ENCODE measurements around the gene SSTR3. TPM values are rescaled to one million over a fixed set of nuclear protein-coding genes. Genes with fewer than 3 reads are reported as not detected.

The SSTR3 gene
- total and polyA plus RNA-seq, 2 of the 4 experiments (the other 2 are of a cell fraction) = under 0.01 to 0.07 TPM

- H4K20me1 ChIP-seq (ENCODE audit: insufficient read depth, low read length) = no peaks in the 10 kb centered on the region
- H3K27ac ChIP-seq (ENCODE audit: insufficient read depth, low read length) = no peak overlapping the region; the same call in 1 of the 2 replicates
- CTCF ChIA-PET = interaction anchor here (0.9 kb wide), 1 partner anchor 18 kb away, joined by 4 read pairs; no protein-coding TSS in a partner anchor
- in situ Hi-C loops (cut with MboI; ENCODE audit: low sequenced_read_pairs) = no loop called here
- H3K27me3 ChIP-seq (ENCODE audit: control insufficient read depth, insufficient read depth, low read length) = no peaks in the 10 kb centered on the region
- H3K9me1 ChIP-seq (ENCODE audit: insufficient read depth, low read length) = peaks cover 3% of the 10 kb centered on the region
- H4K8ac ChIP-seq (ENCODE audit: low read depth in 2 of 2, low read length in 2 of 2) = peak overlapping the region; percentile 27 to 66
- TF ChIP-seq SMC3 (IDR thresholded peaks at IDR 0.05; ENCODE audit: low read depth, low read length) = no peak
- H2AFZ ChIP-seq (replicated peaks; ENCODE audit: low read length, poor library complexity) = peak overlapping the region; percentile 63
- peak; percentile 38 for DNase-seq
- dilution Hi-C loops (cut with HindIII; ENCODE audit: low sequenced_read_pairs, unreplicated experiment) = no loop called here
- peak; percentile 38; the same call in 1 of the 2 replicates for ATAC-seq (ENCODE audit: low read depth)
- no peak overlapping the region for H2BK15ac ChIP-seq (ENCODE audit: low read depth, low read length)
- H3K14ac ChIP-seq (replicated peaks; ENCODE audit: low read depth, low read length) = 0 out of 2 replicates have a peak overlapping the region, but pooled peaks have one; percentile 55
- peak overlapping the region; percentile 88; the same call in 1 of the 2 replicates for H3K4ac ChIP-seq (ENCODE audit: low read depth, low read length)
- H3K56ac ChIP-seq (ENCODE audit: extremely low read depth, insufficient read depth, low read length) = no peak overlapping the region
- peak overlapping the region; percentile 35; the same call in 1 of the 2 replicates for H2AK5ac ChIP-seq (ENCODE audit: low read depth, low read length)
- POLR2A ChIA-PET (ENCODE audit: unreplicated experiment) = no interaction called here
- peak overlapping the region; percentile 44 for H2AK9ac ChIP-seq (replicated peaks; ENCODE audit: low read depth, low read length, poor library complexity)
- peaks cover 14% of the 10 kb centered on the region for H3K4me1 ChIP-seq (ENCODE audit: control insufficient read depth, insufficient read depth, low read length)
- H3K23ac ChIP-seq (ENCODE audit: low read depth, low read length) = peak overlapping the region; percentile 31; the same call in 1 of the 2 replicates
- no peaks in the 10 kb centered on the region for H3K36me3 ChIP-seq (ENCODE audit: control insufficient read depth, insufficient read depth, low read length)
- no peak overlapping the region for H3K18ac ChIP-seq (ENCODE audit: low read depth, low read length)
- H3K4me2 ChIP-seq (ENCODE audit: low read depth, low read length) = 0 out of 2 replicates have a peak overlapping the region, but pooled peaks have one; percentile 6
- intact Hi-C loops (cut with micrococcal nuclease) = no loop called here
- H4K5ac ChIP-seq (ENCODE audit: low read depth, low read length) = peak overlapping the region; percentile 6; the same call in 1 of the 2 replicates
- H3K9me3 ChIP-seq (ENCODE audit: control insufficient read depth, insufficient read depth, low read length) = no peaks in the 10 kb centered on the region
- peak overlapping the region; percentile 46 for H4K91ac ChIP-seq (ENCODE audit: insufficient read depth, low read depth, low read length)
- H3K4me3 ChIP-seq (ENCODE audit: insufficient read depth, low read depth, low read length) = no peak overlapping the region
- no TSS peak for BruUV-seq (replicated peaks)
- H3K9ac ChIP-seq (ENCODE audit: low read depth, low read length) = no peak overlapping the region
- peaks cover 8 to 21% of the 10 kb centered on the region in 2 experiments; a peak in 3 of 4 replicates for H3K79me1 ChIP-seq (ENCODE audit: low read depth in 1 of 2, low read length in 2 of 2)
- peak overlapping the region; percentile 51; the same call in 1 of the 2 replicates for H2BK20ac ChIP-seq (ENCODE audit: low read depth, low read length)
- 69% methylated on average over 6 of the region's 16 CpGs; no CpG with 5 or more reads in 1 of the 2 experiments for WGBS, 2 experiments (ENCODE audit: extremely low coverage in 2 of 2, insufficient read length in 1 of 2)
- peak overlapping the region; percentile 2 for H2BK5ac ChIP-seq (ENCODE audit: low read depth, low read length, poor library complexity, severe bottlenecking)
- H2BK120ac ChIP-seq (ENCODE audit: low read depth, low read length) = peak overlapping the region; percentile 61; the same call in 1 of the 2 replicates
Observed at GRCh38 chr22:37242395-37242918, 30.2 kb upstream of the SSTR3 start.
